Epidermal melanocyte (primary cell): ENCODE measurements around the gene GMNC.
"Not testable (repeated sequence)": the region's sequence is repeated elsewhere in the genome, so short reads cannot be mapped to it uniquely, and the experiment has no call there.

Experiments
- DNase-seq: peaks from one replicate; pipeline ENCODE4 v3.0.0; 2011; ENCODE audit warnings: low spot score; ENCODE audit not compliant: insufficient read length

GMNC gene

DNA sequence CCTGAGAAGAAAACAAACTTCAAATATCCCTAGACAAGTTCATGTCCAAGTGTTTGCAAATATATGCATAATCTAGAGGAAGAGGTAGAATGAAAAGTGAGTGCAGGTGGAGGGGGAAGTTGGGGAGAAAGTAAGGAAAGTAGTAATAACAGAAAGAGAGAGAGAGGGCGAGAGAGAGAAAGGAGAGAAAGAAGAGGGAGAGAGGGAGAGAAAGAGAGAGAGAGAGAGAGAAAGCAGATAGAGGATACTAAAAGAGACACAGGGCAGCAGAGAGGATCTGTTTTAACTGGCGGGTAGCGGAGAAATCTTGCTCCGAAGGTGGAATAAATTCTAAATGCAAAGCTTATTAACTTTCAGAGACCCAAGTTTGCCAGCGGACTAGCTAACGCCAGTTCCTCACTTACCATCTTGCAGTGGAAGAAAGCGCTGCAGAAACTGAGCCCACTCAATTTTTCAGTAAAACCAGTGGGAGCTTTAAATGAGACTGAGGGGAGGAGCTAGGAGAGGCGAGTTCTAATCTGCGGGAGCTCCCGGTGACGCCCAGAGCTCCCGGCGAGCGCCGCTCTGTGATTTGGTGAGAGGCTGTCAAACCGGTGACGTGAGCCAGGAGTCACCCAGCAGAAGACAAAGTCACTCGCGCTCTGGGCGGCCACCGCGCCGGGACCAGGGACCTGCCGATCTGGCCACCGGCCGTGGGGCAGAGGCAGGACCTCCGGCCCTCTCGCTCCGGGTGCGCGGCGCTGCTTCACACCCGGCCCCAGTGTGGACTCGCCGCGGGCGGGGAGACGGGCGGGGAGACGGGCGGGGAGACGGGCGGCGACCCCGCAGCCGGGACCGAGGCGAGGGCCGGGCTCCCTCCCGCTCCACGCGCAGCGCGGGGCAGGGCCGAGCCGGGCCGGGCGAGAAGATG is at the start of gene GMNC:
Gene GMNC, minus strand, starts transcription at position 486 of the 910 bp plus-strand sequence. Its CDS starts 79 bp downstream, at position 407.
- peak; percentile 21 for DNase-seq

- no peak for DNase-seq
Measured at GRCh38 chr3:190911382-190911781, 48.9 kb upstream of the GMNC start.

GRCh38 chr3:190909908-190910307 is 47.4 kb upstream of the GMNC start:
- DNase-seq = no peak

GRCh38 chr3:190903156-190903555 is 40.7 kb upstream of the GMNC start:
- DNase-seq = no peak

DNA sequence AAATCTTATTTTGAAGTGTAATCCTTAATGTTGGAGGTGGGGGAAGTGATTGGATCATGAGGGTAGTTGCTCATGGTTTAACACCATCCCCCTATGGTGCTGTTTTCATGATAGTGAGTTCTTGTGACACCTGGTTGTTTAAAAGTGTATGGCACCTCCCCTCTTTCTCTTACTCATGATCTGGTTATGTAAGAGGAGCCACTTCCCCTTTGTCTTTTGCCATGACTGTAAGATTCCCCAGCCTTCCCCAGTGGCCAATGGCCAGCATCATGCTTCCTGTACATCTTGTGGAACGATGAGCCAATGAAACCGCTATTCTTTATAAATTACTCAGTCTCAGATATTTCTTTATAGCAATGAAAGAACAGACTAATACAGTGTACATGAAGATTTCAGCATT is 39.8 kb upstream of the GMNC start:
- no peak for DNase-seq

DNA sequence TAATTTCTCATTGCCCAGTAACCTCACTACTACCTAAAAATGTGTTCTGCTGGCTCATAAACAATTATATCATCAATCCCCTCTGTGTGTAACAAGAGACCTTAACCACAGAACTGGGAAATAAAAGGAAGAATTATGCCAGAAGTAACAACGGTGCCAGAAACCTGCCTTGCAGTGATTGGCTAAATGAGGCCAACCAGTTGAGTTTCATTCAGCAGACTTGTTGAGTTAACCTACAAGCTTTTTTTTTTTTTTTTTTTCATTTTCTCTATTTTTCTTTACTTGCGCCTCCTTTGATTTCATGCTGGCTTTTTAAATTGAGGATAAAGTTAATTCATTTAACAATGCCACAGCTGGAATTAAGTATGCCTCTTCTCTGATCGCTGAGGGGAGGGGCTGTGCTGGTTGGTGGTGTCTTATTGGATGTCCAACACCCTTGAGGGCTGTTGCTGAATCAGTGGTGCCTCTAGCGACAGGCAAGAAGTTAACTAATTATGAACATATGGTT is 30.0 kb upstream of the GMNC start:
- DNase-seq = no peak

GRCh38 chr3:190886945-190887344 is 24.5 kb upstream of the GMNC start:
- DNase-seq = no peak

GRCh38 chr3:190883973-190884832 is 21.7 kb upstream of the GMNC start:
- DNase-seq = peak; percentile 25

- no peak for DNase-seq
Measured at GRCh38 chr3:190883141-190883540, 20.6 kb upstream of the GMNC start.

- DNase-seq = no peak
Measured at GRCh38 chr3:190877925-190878324, 15.4 kb upstream of the GMNC start.

DNA sequence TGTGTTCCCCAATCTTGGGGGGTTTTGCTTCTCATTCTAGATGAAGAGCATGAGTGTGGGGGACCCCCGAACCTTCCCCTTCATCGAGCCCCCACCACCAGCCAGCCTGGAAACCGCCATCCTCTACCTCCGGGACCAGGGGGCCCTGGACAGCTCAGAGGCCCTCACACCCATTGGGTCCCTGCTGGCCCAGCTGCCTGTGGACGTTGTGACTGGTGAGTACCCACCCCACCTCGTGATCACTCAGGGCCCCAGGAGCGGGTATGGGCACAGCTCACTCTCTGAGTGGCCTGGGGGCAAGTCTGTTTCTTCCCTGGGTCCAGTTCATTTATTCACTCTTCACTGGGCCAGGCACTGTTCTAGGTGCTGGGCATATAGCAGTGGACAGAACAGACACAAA is 13.9 kb upstream of the GMNC start:
- not testable (repeated sequence) for DNase-seq

GRCh38 chr3:190875061-190875460 is 12.6 kb upstream of the GMNC start:
- not testable (repeated sequence) for DNase-seq

GRCh38 chr3:190870127-190870526 is 7.6 kb upstream of the GMNC start:
- DNase-seq = no peak

GRCh38 chr3:190867071-190867470 is 4.6 kb upstream of the GMNC start:
- no peak for DNase-seq

DNA sequence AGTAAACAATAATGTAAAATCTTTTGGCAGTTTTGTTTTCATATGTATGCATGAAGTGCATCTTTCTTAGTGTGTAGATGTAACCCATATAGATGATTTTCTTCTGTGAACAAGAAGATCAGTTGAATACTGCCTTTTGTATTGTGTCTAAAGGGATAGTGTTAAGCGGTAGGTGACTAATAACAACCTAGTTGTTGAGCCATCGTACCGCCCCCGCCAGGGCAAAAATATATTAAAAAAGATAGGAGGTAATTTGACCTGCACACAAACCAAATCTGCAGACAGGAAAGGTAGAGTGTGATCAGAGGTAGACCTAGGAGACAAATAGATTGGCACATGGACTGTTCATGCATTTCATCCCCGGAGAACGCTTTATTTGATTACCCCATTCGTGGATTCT is 3.3 kb upstream of the GMNC start:
- no peak for DNase-seq

DNA sequence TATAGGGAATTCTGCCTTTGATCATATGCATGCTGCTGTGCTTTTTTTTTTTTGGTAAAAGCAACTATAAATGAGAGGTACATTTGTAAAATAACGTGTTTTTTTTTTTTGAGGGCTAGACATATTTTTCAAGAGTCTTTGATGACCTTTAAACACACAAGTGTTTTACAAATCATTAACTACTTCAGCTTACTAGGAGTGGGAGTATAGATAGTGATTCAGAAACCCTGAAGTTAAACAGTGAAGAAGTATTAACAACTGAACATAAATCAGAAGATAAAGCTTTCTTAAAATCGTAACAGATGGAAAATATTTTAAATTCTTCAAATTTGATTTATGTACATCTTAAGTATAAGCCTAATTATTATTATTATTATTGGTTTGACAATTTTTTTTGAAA is 2.9 kb upstream of the GMNC start:
- DNase-seq = no peak

- no peak for DNase-seq
Measured at GRCh38 chr3:190864002-190864401, 1.5 kb upstream of the GMNC start.

GRCh38 chr3:190863119-190863465 is 598 bp upstream of the GMNC start:
- no peak for DNase-seq

DNA sequence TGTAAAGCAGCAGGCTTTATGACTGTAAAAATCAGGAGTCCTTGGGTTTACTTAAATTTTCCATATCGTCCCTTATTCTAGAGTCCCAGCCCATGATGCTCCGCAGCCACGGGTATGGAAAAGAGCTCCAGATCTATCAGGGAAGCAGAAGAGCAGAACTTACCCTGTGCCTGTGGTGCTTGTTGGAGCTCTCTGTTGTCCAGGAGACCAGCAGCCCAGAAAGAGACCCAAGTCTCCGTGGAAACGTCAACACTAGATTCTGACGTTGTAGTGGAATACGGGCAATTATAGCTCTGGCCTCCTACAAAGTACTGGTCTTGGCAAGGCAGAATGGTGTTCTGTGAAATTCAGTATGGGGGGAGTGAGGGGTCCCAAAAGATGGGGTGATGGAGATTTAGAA is 2.0 kb downstream of the GMNC start:
- DNase-seq = no peak

- DNase-seq = no peak
Measured at GRCh38 chr3:190855151-190855550, 7.3 kb downstream of the GMNC start.

- no peak for DNase-seq
Measured at GRCh38 chr3:190854062-190854461, 8.4 kb downstream of the GMNC start.

DNA sequence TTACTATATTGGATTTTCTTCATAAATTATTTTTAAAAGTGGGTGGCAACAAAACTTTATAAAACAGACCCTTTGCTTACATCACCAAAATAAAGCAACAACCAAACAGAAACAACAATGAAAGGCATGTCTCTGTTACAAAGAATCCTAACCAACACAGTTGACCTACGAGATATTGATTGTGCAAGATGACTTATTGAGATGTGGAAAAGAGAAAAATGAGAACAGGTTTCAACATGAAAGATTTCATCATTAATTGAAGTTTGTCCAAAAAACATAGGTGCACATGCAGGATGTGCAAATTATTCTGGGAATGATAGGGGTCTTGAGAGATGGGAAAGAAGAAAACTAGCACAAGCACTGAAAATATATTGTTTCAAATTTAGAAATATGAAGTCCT is 9.0 kb downstream of the GMNC start:
- no peak for DNase-seq
